OCI-LY1 (cell line): ENCODE measurements around the gene IL24.

ENCODE experiments used
- H2AFZ ChIP-seq: fragments of 200-600 bp; sonication (generic), shearing (Covaris generic); 2 replicates; pipeline ENCODE4 v1.6.0; 2014; ENCODE audit warnings: antibody characterized with exemption, mild to moderate bottlenecking, low read length
- H3F3A ChIP-seq: fragments of 200-600 bp; sonication (generic), shearing (Covaris generic); 2 replicates; pipeline ENCODE4 v1.6.0; 2014; ENCODE audit warnings: mild to moderate bottlenecking, antibody characterized with exemption, low read length, moderate library complexity; ENCODE audit not compliant: insufficient read depth
- H3K27ac ChIP-seq: fragments of 200-600 bp; sonication (generic); 2 replicates; pipeline ENCODE4 v1.5.1; 2014; ENCODE audit warnings: low read length, mixed run types, mild to moderate bottlenecking, low read depth; ENCODE audit not compliant: poor library complexity, severe bottlenecking
- H3K27me3 ChIP-seq: fragments of 200-600 bp; sonication (generic); 2 replicates; pipeline ENCODE4 v1.6.0; 2014; ENCODE audit warnings: antibody characterized with exemption, mild to moderate bottlenecking, low read length, moderate library complexity; ENCODE audit not compliant: insufficient read depth
- H3K36me3 ChIP-seq: fragments of 200-600 bp; sonication (generic); 2 replicates; pipeline ENCODE4 v1.6.1; 2014; ENCODE audit warnings: mild to moderate bottlenecking, antibody characterized with exemption, low read length, moderate library complexity, mixed read lengths; ENCODE audit not compliant: insufficient read depth
- H3K4me1 ChIP-seq: fragments of 200-600 bp; sonication (generic); 2 replicates; pipeline ENCODE4 v1.5.1; 2014; ENCODE audit warnings: mild to moderate bottlenecking, low read length, moderate library complexity; ENCODE audit not compliant: insufficient read depth, severe bottlenecking
- H3K4me2 ChIP-seq: fragments of 200-600 bp; sonication (generic), shearing (Covaris generic); 2 replicates; pipeline ENCODE4 v1.6.1; 2014; ENCODE audit warnings: low read length
- H3K4me3 ChIP-seq: fragments of 200-600 bp; sonication (generic); 2 replicates; pipeline ENCODE4 v1.5.1; 2014; ENCODE audit warnings: low read length, low read depth, mild to moderate bottlenecking, mixed read lengths; ENCODE audit not compliant: poor library complexity, severe bottlenecking
- H3K79me2 ChIP-seq: fragments of 200-600 bp; shearing (Covaris generic); 2 replicates; pipeline ENCODE4 v1.6.1; 2016; ENCODE audit warnings: mixed run types, low read length, mixed read lengths; ENCODE audit not compliant: insufficient read depth
- H3K9ac ChIP-seq: fragments of 200-600 bp; sonication (generic), shearing (Covaris generic); 2 replicates; pipeline ENCODE4 v1.6.1; 2014; ENCODE audit warnings: mild to moderate bottlenecking, low read length, mixed read lengths
- H3K9me2 ChIP-seq: fragments of 200-600 bp; sonication (generic), shearing (Covaris generic); 2 replicates; pipeline ENCODE4 v1.6.1; 2014; ENCODE audit warnings: low read depth, mild to moderate bottlenecking, low read length, mixed read lengths
- H3K9me3 ChIP-seq: fragments of 200-600 bp; shearing (Covaris generic); 2 replicates; pipeline ENCODE4 v1.6.1; 2014; ENCODE audit warnings: low read length, mixed read lengths
- H4K20me1 ChIP-seq: fragments of 200-600 bp; sonication (generic), shearing (Covaris generic); 2 replicates; pipeline ENCODE4 v1.6.0; 2016; ENCODE audit warnings: mild to moderate bottlenecking, low read length; ENCODE audit not compliant: insufficient read depth
- CTCF ChIP-seq: fragments of 200-600 bp; sonication (generic), shearing (Covaris generic); IDR thresholded peaks from 2 replicates; pipeline ENCODE4 v1.5.1; 2017; ENCODE audit warnings: mild to moderate bottlenecking, antibody characterized with exemption, low read length, moderate library complexity, mixed read lengths
- EZH2 ChIP-seq: fragments of 200-600 bp; sonication (generic), shearing (Covaris generic); IDR thresholded peaks from 2 replicates; pipeline ENCODE4 v1.8.0; 2017; ENCODE audit warnings: borderline replicate concordance, mixed run types, mild to moderate bottlenecking, antibody characterized with exemption, low read length, moderate library complexity, mixed read lengths

The IL24 gene

GRCh38 chr1:206890125-206891060 lies 6.8 kb upstream of the IL24 start:
- no peaks in the 10 kb centered on the region for H3K9me3 ChIP-seq
- no peak overlapping the region for H3K9ac ChIP-seq
- H3K79me2 ChIP-seq: no peaks in the 10 kb centered on the region
- H3K4me3 ChIP-seq: no peak overlapping the region
- H3K9me2 ChIP-seq: no peaks in the 10 kb centered on the region
- no peaks in the 10 kb centered on the region for H3F3A ChIP-seq
- peaks cover 9% of the 10 kb centered on the region; the same call in 1 of the 2 replicates for H3K27me3 ChIP-seq
- no peak for TF ChIP-seq EZH2
- H3K27ac ChIP-seq: no peak overlapping the region
- no peak overlapping the region for H2AFZ ChIP-seq
- no peaks in the 10 kb centered on the region for H3K4me1 ChIP-seq
- H3K36me3 ChIP-seq: no peaks in the 10 kb centered on the region
- H3K4me2 ChIP-seq: no peak overlapping the region
- H4K20me1 ChIP-seq: no peaks in the 10 kb centered on the region

GRCh38 chr1:206891412-206891811 lies 5.8 kb upstream of the IL24 start:
- H3K9me2 ChIP-seq: no peaks in the 10 kb centered on the region

DNA sequence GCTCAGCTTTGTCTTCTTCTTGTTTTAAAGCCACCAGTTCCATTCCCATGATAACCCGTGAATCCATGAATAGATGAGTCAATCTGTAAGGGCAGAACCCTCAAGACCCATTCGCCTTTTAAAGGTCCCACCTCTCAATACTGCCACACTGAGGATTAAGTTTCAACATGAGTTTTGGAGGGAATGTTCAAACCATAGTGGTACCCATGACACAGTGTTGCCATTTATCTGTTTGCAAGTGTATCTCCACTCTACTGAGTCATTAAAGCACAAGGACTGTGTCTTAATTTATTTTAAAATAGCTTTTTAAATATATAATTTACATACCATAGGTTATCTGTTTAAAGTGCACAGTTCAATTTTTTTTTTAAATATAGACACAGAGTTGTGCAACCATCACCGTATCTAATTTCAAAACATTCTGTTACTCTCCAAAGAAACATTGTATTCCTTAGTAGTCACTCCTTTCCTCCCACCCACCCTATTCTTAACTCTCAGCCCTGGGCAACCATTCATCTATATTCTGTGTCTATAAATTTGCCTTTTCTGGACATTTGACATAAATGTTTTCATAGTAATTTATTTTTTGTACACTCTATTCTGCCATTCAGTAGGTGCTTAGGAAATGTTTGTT lies 4.8 kb upstream of the IL24 start:
- Histone ChIP-seq H3K4me2 (no peak overlapping the region), H3K4me1 (no peaks in the 10 kb centered on the region), H3K9me2 (no peaks in the 10 kb centered on the region), H3K9ac (no peak overlapping the region), H4K20me1 (no peaks in the 10 kb centered on the region), H2AFZ (no peak overlapping the region), H3K4me3 (no peak overlapping the region), H3K27me3 (peaks cover 9% of the 10 kb centered on the region; the same call in 1 of the 2 replicates), H3K9me3 (no peaks in the 10 kb centered on the region), H3K36me3 (no peaks in the 10 kb centered on the region), H3K27ac (no peak overlapping the region), H3F3A (no peaks in the 10 kb centered on the region), H3K79me2 (no peaks in the 10 kb centered on the region)
- TF ChIP-seq CTCF (no peak), EZH2 (no peak)

More at GRCh38 chr1:206891412-206891811, 5.8 kb upstream of the IL24 start:
- no peaks in the 10 kb centered on the region for H3K4me1 ChIP-seq
- H3K27ac ChIP-seq: no peak overlapping the region
- H3F3A ChIP-seq: no peaks in the 10 kb centered on the region
- H3K4me2 ChIP-seq: no peak overlapping the region
- H3K9me3 ChIP-seq: no peaks in the 10 kb centered on the region
- peaks cover 9% of the 10 kb centered on the region; the same call in 1 of the 2 replicates for H3K27me3 ChIP-seq
- H3K9ac ChIP-seq: no peak overlapping the region
- H3K4me3 ChIP-seq: no peak overlapping the region
- no peaks in the 10 kb centered on the region for H3K79me2 ChIP-seq
- TF ChIP-seq EZH2 (no peak), CTCF (no peak)
- H4K20me1 ChIP-seq: no peaks in the 10 kb centered on the region
- H3K36me3 ChIP-seq: no peaks in the 10 kb centered on the region
- no peak overlapping the region for H2AFZ ChIP-seq
